ENCODE results near the gene KRTAP2-3. TPM values are rescaled to one million over a fixed set of nuclear protein-coding genes. Genes with fewer than 3 reads are reported as not detected.
"Not testable (repeated sequence)": the region's sequence is repeated elsewhere in the genome, so short reads cannot be mapped to it uniquely, and the experiment has no call there.

KRTAP2-3 gene
- total RNA-seq, 1 donor from 2014 or later, result not detected

DNA sequence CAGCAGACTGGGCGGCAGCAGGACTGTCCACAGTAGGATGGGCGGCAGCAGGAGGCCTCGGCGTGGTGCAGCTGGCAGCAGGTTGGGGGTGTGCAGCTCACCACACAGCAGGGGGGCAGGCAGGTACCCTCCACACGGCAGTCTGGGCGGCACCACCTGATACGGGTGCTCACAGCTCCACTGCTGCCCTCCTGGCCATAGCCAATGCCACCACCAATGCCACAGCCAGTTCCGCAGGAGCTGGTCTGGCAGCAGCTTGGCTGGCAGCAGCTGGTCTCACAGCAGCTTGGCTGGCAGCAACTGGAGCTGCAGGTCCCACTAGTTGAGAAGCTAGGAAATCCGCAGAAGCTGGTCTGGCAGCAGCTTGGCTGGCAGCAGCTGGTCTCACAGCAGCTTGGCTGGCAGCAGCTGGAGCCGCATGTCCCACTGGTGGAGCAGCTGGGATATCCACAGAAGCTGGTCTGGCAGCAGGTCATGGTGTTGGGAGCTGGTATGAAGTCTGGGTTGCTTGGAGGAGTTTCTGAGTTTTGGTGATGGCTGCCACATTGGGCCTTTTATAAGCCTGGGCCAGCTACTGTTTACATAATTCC is 25.5 kb downstream of the KRTAP2-3 start, which contains the start of gene KRTAP1-3:
Gene KRTAP1-3, minus strand, starts transcription at position 529 of the 590 bp plus-strand sequence. Its CDS starts 53 bp downstream, at position 476.
- intact Hi-C loops (cut with micrococcal nuclease), result not testable (repeated sequence)

DNA sequence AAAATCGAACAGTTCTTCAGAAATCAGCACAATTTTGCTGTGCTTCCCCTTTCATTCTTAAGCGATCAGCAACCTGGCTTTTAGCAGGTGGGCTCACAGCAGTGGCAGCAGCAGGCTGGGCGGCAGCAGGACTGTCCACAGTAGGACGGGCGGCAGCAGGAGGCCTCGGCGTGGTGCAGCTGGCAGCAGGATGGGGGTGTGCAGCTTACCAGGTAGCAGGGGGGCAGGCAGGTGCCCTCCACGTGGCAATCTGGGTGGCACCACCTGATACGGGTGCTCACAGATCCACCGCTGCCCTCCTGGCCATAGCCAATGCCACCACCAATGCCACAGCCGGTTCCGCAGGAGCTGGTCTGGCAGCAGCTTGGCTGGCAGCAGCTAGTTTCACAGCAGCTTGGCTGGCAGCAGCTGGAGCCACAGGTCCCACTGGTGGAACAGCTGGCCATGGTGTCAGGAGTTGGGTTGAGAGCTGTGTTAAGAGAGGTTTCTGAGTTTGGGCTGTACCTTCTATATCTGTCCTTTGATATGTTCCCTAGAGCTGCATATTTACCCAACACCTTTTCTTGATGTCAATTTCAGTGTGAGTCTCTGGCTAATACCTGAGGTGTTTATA is 30.2 kb downstream of the KRTAP2-3 start, which contains the start of gene KRTAP1-4:
Gene KRTAP1-4, minus strand, starts transcription at position 563 of the 613 bp plus-strand sequence. Its CDS starts 117 bp downstream, at position 446.
- intact Hi-C loops (cut with micrococcal nuclease), result no loop called here

GRCh38 chr17:41026715-41027471 is 33.0 kb downstream of the KRTAP2-3 start, which contains the start of gene KRTAP1-5:
Gene KRTAP1-5 (minus strand): TSS chr17:41027208. CDS start chr17:41027155, 53 bp downstream.
- intact Hi-C loops (cut with micrococcal nuclease), result no loop called here

GRCh38 chr17:41024697-41025096 is 35.2 kb downstream of the KRTAP2-3 start:
- intact Hi-C loops (cut with micrococcal nuclease), result no loop called here

GRCh38 chr17:41020336-41020735 is 39.6 kb downstream of the KRTAP2-3 start:
- intact Hi-C loops (cut with micrococcal nuclease), result no loop called here

DNA sequence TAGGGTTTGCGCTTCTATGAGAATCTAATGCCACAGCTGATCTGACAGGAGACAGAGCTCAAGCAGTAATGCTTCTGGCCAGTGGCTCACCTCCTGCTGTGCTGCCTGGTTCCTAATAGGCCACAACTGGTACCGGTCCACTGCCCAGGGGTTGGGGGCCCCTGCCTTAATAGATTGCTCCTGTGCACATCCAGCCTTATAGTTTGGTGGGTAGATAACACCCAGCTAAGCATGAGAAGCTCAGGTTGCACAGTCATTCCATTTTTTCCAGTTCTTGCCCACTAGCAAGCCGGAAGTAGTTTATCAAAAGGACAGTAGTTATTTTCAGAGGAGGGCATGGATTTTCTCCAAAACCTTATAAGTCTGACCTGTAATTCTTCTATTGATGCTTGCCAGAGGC is 40.5 kb downstream of the KRTAP2-3 start:
- intact Hi-C loops (cut with micrococcal nuclease), result no loop called here

DNA sequence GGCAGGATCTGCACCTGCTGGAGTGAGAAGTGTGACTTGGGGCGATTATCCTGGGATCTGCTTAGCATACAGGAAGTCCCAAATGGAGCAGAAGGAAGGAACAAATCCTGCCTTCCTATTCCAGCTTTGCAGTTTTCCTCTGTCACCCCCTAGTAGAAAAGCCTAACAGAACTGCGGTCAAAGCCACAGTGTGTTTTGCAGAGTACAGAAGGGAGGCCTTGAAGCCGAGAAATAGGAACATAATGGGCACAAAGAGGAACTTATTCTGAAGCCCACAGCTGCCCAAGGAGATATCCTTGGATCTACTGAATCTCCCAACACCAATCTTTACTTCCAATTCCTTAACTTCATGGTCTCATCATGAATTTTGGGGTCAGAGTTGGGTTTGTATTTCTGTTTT is 41.4 kb downstream of the KRTAP2-3 start:
- intact Hi-C loops (cut with micrococcal nuclease), result no loop called here

DNA sequence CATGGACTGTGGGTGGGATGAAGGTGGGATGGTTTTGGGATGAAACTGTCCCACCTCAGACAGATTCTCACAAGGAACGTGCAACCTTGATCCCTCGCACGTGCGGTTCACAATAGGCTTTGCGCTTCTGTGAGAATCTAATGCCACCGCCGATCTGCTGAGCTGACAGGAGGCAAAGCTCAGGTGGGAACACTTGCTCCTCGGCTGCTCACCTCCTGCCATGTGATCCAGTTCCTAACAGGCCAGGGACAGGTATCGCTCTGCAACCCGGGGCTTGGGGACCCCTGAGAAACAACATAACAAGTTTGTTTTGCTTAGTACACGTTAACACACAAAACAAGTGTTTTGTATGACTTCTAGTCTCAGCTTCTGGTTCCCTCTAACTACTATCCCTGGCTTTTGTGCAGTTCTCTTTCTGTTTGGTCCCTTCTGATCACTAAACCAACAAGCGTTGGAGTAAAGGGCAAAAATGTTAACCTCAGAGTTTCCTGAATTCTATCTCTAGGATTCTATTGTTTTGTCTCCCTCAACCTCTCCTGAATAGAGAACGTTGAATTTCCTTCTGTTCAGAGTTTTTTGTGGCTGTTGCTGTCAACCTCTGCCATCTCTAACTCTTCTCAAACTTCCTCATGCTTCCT is 43.2 kb downstream of the KRTAP2-3 start:
- intact Hi-C loops (cut with micrococcal nuclease), result no loop called here

DNA sequence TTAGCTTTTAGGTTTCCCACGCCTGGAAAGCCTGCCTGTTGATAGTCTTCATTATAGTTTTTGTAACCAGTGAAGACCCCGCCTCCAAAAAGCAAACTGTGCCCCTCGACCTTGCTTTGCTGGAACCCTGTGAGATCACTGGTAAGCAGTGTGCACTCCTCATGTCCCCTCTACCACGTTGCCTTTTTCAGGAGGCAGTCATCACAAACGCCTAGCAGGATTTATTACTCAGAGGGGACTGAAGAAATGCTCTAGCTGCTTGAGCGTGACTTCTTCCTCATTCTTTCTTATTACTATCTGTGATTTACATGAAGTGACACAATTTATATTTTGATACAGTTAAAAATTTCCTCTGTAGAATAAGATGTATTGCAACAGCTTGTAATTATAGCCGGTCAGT is 44.5 kb downstream of the KRTAP2-3 start:
- intact Hi-C loops (cut with micrococcal nuclease), result no loop called here

DNA sequence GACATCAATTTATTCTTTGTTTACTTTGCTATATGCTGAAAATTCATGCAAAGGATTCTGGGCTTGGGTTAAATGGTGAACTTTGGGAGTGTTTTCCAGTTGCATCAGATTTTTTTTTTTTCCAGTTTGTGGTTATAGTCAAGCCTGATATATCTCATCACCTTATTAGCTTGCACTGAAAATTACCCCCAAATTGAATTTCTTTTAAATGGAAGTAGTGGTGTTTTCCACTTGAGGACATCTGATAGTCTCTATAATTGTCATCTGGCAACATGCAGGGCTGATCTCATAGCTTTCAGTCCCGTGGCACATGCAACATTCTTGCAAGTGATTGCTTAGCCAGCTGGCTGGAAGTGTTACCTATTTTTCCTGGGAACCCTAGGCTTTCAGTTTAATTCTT is 46.3 kb downstream of the KRTAP2-3 start:
- intact Hi-C loops (cut with micrococcal nuclease), result no loop called here

- intact Hi-C loops (cut with micrococcal nuclease), result no loop called here
Measured at GRCh38 chr17:41013181-41013580, 46.7 kb downstream of the KRTAP2-3 start.

GRCh38 chr17:41012326-41013120 is 47.4 kb downstream of the KRTAP2-3 start:
- intact Hi-C loops (cut with micrococcal nuclease), result no loop called here

GRCh38 chr17:41010441-41010840 is 49.5 kb downstream of the KRTAP2-3 start:
- intact Hi-C loops (cut with micrococcal nuclease), result no loop called here

GRCh38 chr17:41009936-41010335 is 50.0 kb downstream of the KRTAP2-3 start:
- intact Hi-C loops (cut with micrococcal nuclease), result no loop called here

GRCh38 chr17:41009301-41009760 is 50.6 kb downstream of the KRTAP2-3 start:
- intact Hi-C loops (cut with micrococcal nuclease), result no loop called here

Other genes with a start within 250 kb of the KRTAP2-3 start
- gene KRT10, start 237.5 kb downstream of the KRTAP2-3 start, total RNA-seq, result 21.0 and 25.6 TPM in 2 replicates
- not detected in 2 replicates for gene KRT12, start 192.9 kb downstream of the KRTAP2-3 start, total RNA-seq
- gene KRT20, start 174.9 kb downstream of the KRTAP2-3 start, total RNA-seq, result not detected in 2 replicates
- not detected in 2 replicates for gene KRT23, start 122.5 kb downstream of the KRTAP2-3 start, total RNA-seq
- not detected in 2 replicates for gene KRT39, start 93.2 kb downstream of the KRTAP2-3 start, total RNA-seq
- not detected in 2 replicates for gene KRT40, start 75.8 kb downstream of the KRTAP2-3 start, total RNA-seq
- gene KRTAP3-3, start 66.0 kb downstream of the KRTAP2-3 start, total RNA-seq, result not detected in 2 replicates
- gene KRTAP3-2, start 60.2 kb downstream of the KRTAP2-3 start, total RNA-seq, result not detected in 2 replicates
- gene KRTAP3-1, start 51.0 kb downstream of the KRTAP2-3 start, total RNA-seq, result not detected in 2 replicates
- gene KRTAP1-5, start 32.9 kb downstream of the KRTAP2-3 start, total RNA-seq, result not detected in 2 replicates
- not detected in 2 replicates for gene KRTAP1-4, start 29.9 kb downstream of the KRTAP2-3 start, total RNA-seq
- gene KRTAP1-3, start 25.2 kb downstream of the KRTAP2-3 start, total RNA-seq, result not detected in 2 replicates
- gene KRTAP1-1, start 18.7 kb downstream of the KRTAP2-3 start, total RNA-seq, result not detected in 2 replicates
- gene KRTAP2-1, start 12.8 kb downstream of the KRTAP2-3 start, total RNA-seq, result not detected in 2 replicates
- gene KRTAP2-2, start 4.9 kb downstream of the KRTAP2-3 start, total RNA-seq, result not detected in 2 replicates
- not detected in 2 replicates for gene KRTAP2-4, start 5.8 kb upstream of the KRTAP2-3 start, total RNA-seq
- not detected in 2 replicates for gene KRTAP4-7, start 24.0 kb upstream of the KRTAP2-3 start, total RNA-seq
- gene KRTAP4-8, start 38.0 kb upstream of the KRTAP2-3 start, total RNA-seq, result not detected in 2 replicates
- not detected in 2 replicates for gene KRTAP4-16, start 42.1 kb upstream of the KRTAP2-3 start, total RNA-seq
- gene KRTAP4-9, start 45.3 kb upstream of the KRTAP2-3 start, total RNA-seq, result not detected in 2 replicates
- not detected in 2 replicates for gene KRTAP4-11, start 58.3 kb upstream of the KRTAP2-3 start, total RNA-seq
- gene KRTAP4-12, start 64.1 kb upstream of the KRTAP2-3 start, total RNA-seq, result not detected in 2 replicates
- gene KRTAP4-6, start 80.4 kb upstream of the KRTAP2-3 start, total RNA-seq, result not detected in 2 replicates
- gene KRTAP4-5, start 89.7 kb upstream of the KRTAP2-3 start, total RNA-seq, result not detected in 2 replicates
- gene KRTAP4-4, start 100.6 kb upstream of the KRTAP2-3 start, total RNA-seq, result not detected in 2 replicates
- not detected in 2 replicates for gene KRTAP4-3, start 108.1 kb upstream of the KRTAP2-3 start, total RNA-seq
- gene KRTAP4-2, start 118.1 kb upstream of the KRTAP2-3 start, total RNA-seq, result not detected in 2 replicates
- not detected in 2 replicates for gene KRTAP4-1, start 124.8 kb upstream of the KRTAP2-3 start, total RNA-seq
- gene KRTAP9-1, start 129.8 kb upstream of the KRTAP2-3 start, total RNA-seq, result not detected in 2 replicates
- gene KRTAP9-2, start 166.5 kb upstream of the KRTAP2-3 start, total RNA-seq, result not detected in 2 replicates
- not detected in 2 replicates for gene KRTAP9-3, start 172.3 kb upstream of the KRTAP2-3 start, total RNA-seq
- gene KRTAP9-8, start 177.9 kb upstream of the KRTAP2-3 start, total RNA-seq, result not detected in 2 replicates
- not detected in 2 replicates for gene KRTAP9-4, start 189.6 kb upstream of the KRTAP2-3 start, total RNA-seq
- gene KRTAP9-9, start 195.3 kb upstream of the KRTAP2-3 start, total RNA-seq, result not detected in 2 replicates
- not detected in 2 replicates for gene KRTAP9-6, start 205.3 kb upstream of the KRTAP2-3 start, total RNA-seq
- gene KRTAP9-7, start 215.6 kb upstream of the KRTAP2-3 start, total RNA-seq, result not detected in 2 replicates
- not detected in 2 replicates for gene KRTAP29-1, start 242.7 kb upstream of the KRTAP2-3 start, total RNA-seq
- not detected in 2 replicates for gene KRTAP16-1, start 249.2 kb upstream of the KRTAP2-3 start, total RNA-seq